GM12872 (cell line): ENCODE data around the gene TMEM44.

Experiments used
- TF ChIP-seq, protein P1 (sequence below): IDR thresholded peaks from 3 replicates; pipeline ENCODE4 v1.5.1; 2011; ENCODE audit warnings: low read depth, mild to moderate bottlenecking, low read length, moderate library complexity; ENCODE audit not compliant: insufficient read depth

Gene TMEM44

GRCh38 chr3:194556086-194557056, 76.8 kb downstream of the TMEM44 start:
- TF ChIP-seq, protein P1, sequence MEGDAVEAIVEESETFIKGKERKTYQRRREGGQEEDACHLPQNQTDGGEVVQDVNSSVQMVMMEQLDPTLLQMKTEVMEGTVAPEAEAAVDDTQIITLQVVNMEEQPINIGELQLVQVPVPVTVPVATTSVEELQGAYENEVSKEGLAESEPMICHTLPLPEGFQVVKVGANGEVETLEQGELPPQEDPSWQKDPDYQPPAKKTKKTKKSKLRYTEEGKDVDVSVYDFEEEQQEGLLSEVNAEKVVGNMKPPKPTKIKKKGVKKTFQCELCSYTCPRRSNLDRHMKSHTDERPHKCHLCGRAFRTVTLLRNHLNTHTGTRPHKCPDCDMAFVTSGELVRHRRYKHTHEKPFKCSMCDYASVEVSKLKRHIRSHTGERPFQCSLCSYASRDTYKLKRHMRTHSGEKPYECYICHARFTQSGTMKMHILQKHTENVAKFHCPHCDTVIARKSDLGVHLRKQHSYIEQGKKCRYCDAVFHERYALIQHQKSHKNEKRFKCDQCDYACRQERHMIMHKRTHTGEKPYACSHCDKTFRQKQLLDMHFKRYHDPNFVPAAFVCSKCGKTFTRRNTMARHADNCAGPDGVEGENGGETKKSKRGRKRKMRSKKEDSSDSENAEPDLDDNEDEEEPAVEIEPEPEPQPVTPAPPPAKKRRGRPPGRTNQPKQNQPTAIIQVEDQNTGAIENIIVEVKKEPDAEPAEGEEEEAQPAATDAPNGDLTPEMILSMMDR: no peak

GRCh38 chr3:194555175-194556062, 77.8 kb downstream of the TMEM44 start:
- TF ChIP-seq, protein P1: no peak

- TF ChIP-seq, protein P1: no peak
These were observed 78.6 kb downstream of the TMEM44 start for GRCh38 chr3:194554473-194555123.

GRCh38 chr3:194552327-194552949, 80.8 kb downstream of the TMEM44 start:
- TF ChIP-seq, protein P1: no peak

- TF ChIP-seq, protein P1: no peak
These were observed 83.4 kb downstream of the TMEM44 start for GRCh38 chr3:194549853-194550252.

DNA sequence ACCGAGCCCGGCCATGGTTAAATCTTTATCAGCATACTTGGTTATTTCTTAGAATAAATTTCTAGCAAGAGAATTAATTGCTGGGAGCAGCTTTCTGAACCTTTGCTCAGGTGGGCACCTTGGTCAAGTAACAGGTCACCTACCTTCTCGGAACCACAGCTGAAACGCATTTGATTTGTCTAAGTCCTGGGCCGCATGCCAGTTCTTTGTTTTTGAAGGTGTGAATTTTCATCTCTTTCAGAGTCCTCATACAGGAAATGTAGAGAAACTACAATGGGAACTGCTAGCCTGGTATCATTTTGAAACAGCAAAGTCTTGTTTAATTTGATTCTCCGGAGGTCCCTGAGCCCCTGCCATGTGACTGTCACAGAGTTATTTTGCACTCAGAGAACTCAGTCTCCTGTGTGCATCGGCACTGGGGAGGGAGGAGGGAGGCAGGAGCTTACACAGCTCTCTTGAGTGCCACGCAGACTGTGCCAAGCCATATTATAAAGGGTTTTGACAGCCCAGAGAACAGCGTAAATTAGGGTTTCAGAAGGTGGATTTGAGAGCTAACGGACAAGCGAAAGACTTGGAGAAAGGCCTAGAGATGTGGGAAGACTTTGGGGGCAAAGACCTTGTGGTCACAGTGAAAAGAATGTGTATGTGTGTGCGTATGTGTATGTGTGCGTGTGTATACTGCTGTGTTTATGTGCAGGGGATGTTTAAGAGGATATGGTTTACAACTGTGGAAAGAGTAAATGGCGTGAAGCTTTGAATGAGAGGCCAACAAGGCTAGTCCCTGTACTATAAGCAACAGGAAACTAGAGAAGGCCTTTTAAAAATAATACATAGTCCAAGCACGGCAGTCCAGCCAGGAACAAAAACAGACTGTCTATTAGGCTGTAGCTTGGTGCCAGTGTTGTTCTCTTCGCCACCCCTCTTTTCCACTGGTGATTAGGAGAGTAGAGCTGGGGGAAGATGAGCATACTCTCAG, 84.6 kb downstream of the TMEM44 start:
- TF ChIP-seq, protein P1: no peak
